ENCODE results near the gene RNF40. TPM values are rescaled to one million over a fixed set of nuclear protein-coding genes. Genes with fewer than 3 reads are reported as not detected.
A peak's percentile ranks its signal among the peaks of the same experiment; 100 is the strongest.

Gene RNF40
- total RNA-seq (2014; rRNA removed; shearing (Covaris generic); ENCODE audit: low replicate concordance) = 57.9 and 66.4 TPM in 2 replicates

GRCh38 chr16:30761928-30762902 lies at the start of gene RNF40, which contains the start of gene CFAP119:
RNF40 (plus strand) TSS chr16:30762322; CDS start chr16:30762546, 224 bp downstream.
CFAP119 (minus strand) TSS chr16:30762062; CDS start chr16:30761748, 314 bp downstream.
- H3K27ac ChIP-seq (ENCODE audit: low read length) = peak within 1 kb of the TSS; percentile 59
- H3K27me3 ChIP-seq (ENCODE audit: low read length) = no peaks in the 10 kb centered on the region
- peak within 1 kb of the TSS; percentile 89 for H3K4me2 ChIP-seq (ENCODE audit: low read depth, low read length, poor library complexity, severe bottlenecking)
- peak within 1 kb of the TSS; percentile 93; the same call in 1 of the 2 replicates for H2AFZ ChIP-seq (ENCODE audit: low read length)
- peaks cover 34% of the 10 kb centered on the region for H3K4me1 ChIP-seq (ENCODE audit: low read length)
- H3K4me3 ChIP-seq (ENCODE audit: low read length) = peak within 1 kb of the TSS; percentile 93
- peaks cover 22% of the 10 kb centered on the region; the same call in 1 of the 2 replicates for H3K36me3 ChIP-seq (ENCODE audit: insufficient read depth, low read length)
- peak; percentile 97 for DNase-seq
- H3K9me2 ChIP-seq (replicated peaks; ENCODE audit: insufficient read depth, low read length) = no peaks in the 10 kb centered on the region
- H3K9me3 ChIP-seq (ENCODE audit: low read length) = no peaks in the 10 kb centered on the region
- peaks cover 24% of the 10 kb centered on the region for H3K79me2 ChIP-seq (ENCODE audit: low read length)
- H3K9ac ChIP-seq (ENCODE audit: low read length) = peak within 1 kb of the TSS; percentile 84
- H4K20me1 ChIP-seq (ENCODE audit: insufficient read depth, low read depth, low read length) = no peaks in the 10 kb centered on the region

- Histone ChIP-seq H2AFZ (ENCODE audit: low read length) (no peak overlapping the region), H3K4me3 (ENCODE audit: low read length) (no peak overlapping the region), H3K27me3 (ENCODE audit: low read length) (no peaks in the 10 kb centered on the region), H3K9me2 (replicated peaks; ENCODE audit: insufficient read depth, low read length) (no peaks in the 10 kb centered on the region), H3K36me3 (ENCODE audit: insufficient read depth, low read length) (peaks cover 49% of the 10 kb centered on the region), H3K4me1 (ENCODE audit: low read length) (no peaks in the 10 kb centered on the region), H4K20me1 (ENCODE audit: insufficient read depth, low read depth, low read length) (peaks cover 15% of the 10 kb centered on the region; the same call in 1 of the 2 replicates), H3K9ac (ENCODE audit: low read length) (no peak overlapping the region), H3K4me2 (ENCODE audit: low read depth, low read length, poor library complexity, severe bottlenecking) (no peak overlapping the region), H3K79me2 (ENCODE audit: low read length) (peaks cover 32% of the 10 kb centered on the region), H3K9me3 (ENCODE audit: low read length) (no peaks in the 10 kb centered on the region), H3K27ac (ENCODE audit: low read length) (no peak overlapping the region)
- DNase-seq = no peak
These were observed 46.2 kb upstream of the RNF40 start for GRCh38 chr16:30715750-30716445.

GRCh38 chr16:30720086-30720485 lies 42.0 kb upstream of the RNF40 start:
- H3K79me2 ChIP-seq (ENCODE audit: low read length) = peaks cover 29% of the 10 kb centered on the region
- DNase-seq = no peak
- no peak overlapping the region for H3K27ac ChIP-seq (ENCODE audit: low read length)
- H3K27me3 ChIP-seq (ENCODE audit: low read length) = no peaks in the 10 kb centered on the region
- no peaks in the 10 kb centered on the region for H3K9me2 ChIP-seq (replicated peaks; ENCODE audit: insufficient read depth, low read length)
- no peak overlapping the region for H3K4me3 ChIP-seq (ENCODE audit: low read length)
- H3K4me1 ChIP-seq (ENCODE audit: low read length) = no peaks in the 10 kb centered on the region
- peaks cover 63% of the 10 kb centered on the region for H3K36me3 ChIP-seq (ENCODE audit: insufficient read depth, low read length)
- no peak overlapping the region for H3K9ac ChIP-seq (ENCODE audit: low read length)
- no peaks in the 10 kb centered on the region for H3K9me3 ChIP-seq (ENCODE audit: low read length)
- peaks cover 15% of the 10 kb centered on the region; the same call in 1 of the 2 replicates for H4K20me1 ChIP-seq (ENCODE audit: insufficient read depth, low read depth, low read length)
- H3K4me2 ChIP-seq (ENCODE audit: low read depth, low read length, poor library complexity, severe bottlenecking) = no peak overlapping the region
- H2AFZ ChIP-seq (ENCODE audit: low read length) = no peak overlapping the region

- H3K9me2 ChIP-seq (replicated peaks; ENCODE audit: insufficient read depth, low read length) = no peaks in the 10 kb centered on the region
- no peak overlapping the region for H2AFZ ChIP-seq (ENCODE audit: low read length)
- no peak overlapping the region for H3K4me2 ChIP-seq (ENCODE audit: low read depth, low read length, poor library complexity, severe bottlenecking)
- no peak overlapping the region for H3K9ac ChIP-seq (ENCODE audit: low read length)
- H4K20me1 ChIP-seq (ENCODE audit: insufficient read depth, low read depth, low read length) = peaks cover 15% of the 10 kb centered on the region; the same call in 1 of the 2 replicates
- peaks cover 65% of the 10 kb centered on the region for H3K36me3 ChIP-seq (ENCODE audit: insufficient read depth, low read length)
- no peak overlapping the region for H3K4me3 ChIP-seq (ENCODE audit: low read length)
- no peaks in the 10 kb centered on the region for H3K4me1 ChIP-seq (ENCODE audit: low read length)
- H3K27me3 ChIP-seq (ENCODE audit: low read length) = no peaks in the 10 kb centered on the region
- H3K79me2 ChIP-seq (ENCODE audit: low read length) = peaks cover 30% of the 10 kb centered on the region
- H3K27ac ChIP-seq (ENCODE audit: low read length) = no peak overlapping the region
- no peak for DNase-seq
- H3K9me3 ChIP-seq (ENCODE audit: low read length) = no peaks in the 10 kb centered on the region
These were observed 41.4 kb upstream of the RNF40 start for GRCh38 chr16:30720694-30721093.

- Histone ChIP-seq H3K9me2 (replicated peaks; ENCODE audit: insufficient read depth, low read length) (no peaks in the 10 kb centered on the region), H3K9me3 (ENCODE audit: low read length) (no peaks in the 10 kb centered on the region), H3K4me3 (ENCODE audit: low read length) (no peak overlapping the region), H4K20me1 (ENCODE audit: insufficient read depth, low read depth, low read length) (peaks cover 15% of the 10 kb centered on the region; the same call in 1 of the 2 replicates), H2AFZ (ENCODE audit: low read length) (no peak overlapping the region), H3K27me3 (ENCODE audit: low read length) (no peaks in the 10 kb centered on the region), H3K9ac (ENCODE audit: low read length) (no peak overlapping the region), H3K79me2 (ENCODE audit: low read length) (peaks cover 30% of the 10 kb centered on the region), H3K36me3 (ENCODE audit: insufficient read depth, low read length) (peaks cover 65% of the 10 kb centered on the region), H3K27ac (ENCODE audit: low read length) (no peak overlapping the region), H3K4me1 (ENCODE audit: low read length) (no peaks in the 10 kb centered on the region), H3K4me2 (ENCODE audit: low read depth, low read length, poor library complexity, severe bottlenecking) (no peak overlapping the region)
- DNase-seq = no peak
These were observed 41.0 kb upstream of the RNF40 start for GRCh38 chr16:30721167-30721566.

- H3K79me2 ChIP-seq (ENCODE audit: low read length) = peaks cover 28% of the 10 kb centered on the region
- H3K4me3 ChIP-seq (ENCODE audit: low read length) = no peak overlapping the region
- no peaks in the 10 kb centered on the region for H3K9me2 ChIP-seq (replicated peaks; ENCODE audit: insufficient read depth, low read length)
- no peaks in the 10 kb centered on the region for H3K9me3 ChIP-seq (ENCODE audit: low read length)
- H4K20me1 ChIP-seq (ENCODE audit: insufficient read depth, low read depth, low read length) = peaks cover 13% of the 10 kb centered on the region; the same call in 1 of the 2 replicates
- H3K4me1 ChIP-seq (ENCODE audit: low read length) = no peaks in the 10 kb centered on the region
- H3K27me3 ChIP-seq (ENCODE audit: low read length) = no peaks in the 10 kb centered on the region
- no peak for DNase-seq
- H3K4me2 ChIP-seq (ENCODE audit: low read depth, low read length, poor library complexity, severe bottlenecking) = no peak overlapping the region
- peaks cover 63% of the 10 kb centered on the region for H3K36me3 ChIP-seq (ENCODE audit: insufficient read depth, low read length)
- no peak overlapping the region for H3K9ac ChIP-seq (ENCODE audit: low read length)
- H3K27ac ChIP-seq (ENCODE audit: low read length) = no peak overlapping the region
- H2AFZ ChIP-seq (ENCODE audit: low read length) = no peak overlapping the region
These were observed 40.5 kb upstream of the RNF40 start for GRCh38 chr16:30721606-30722005.

GRCh38 chr16:30722443-30722842 lies 39.7 kb upstream of the RNF40 start:
- Histone ChIP-seq H3K9ac (ENCODE audit: low read length) (no peak overlapping the region), H3K9me3 (ENCODE audit: low read length) (no peaks in the 10 kb centered on the region), H3K27ac (ENCODE audit: low read length) (no peak overlapping the region), H3K4me3 (ENCODE audit: low read length) (no peak overlapping the region), H3K27me3 (ENCODE audit: low read length) (no peaks in the 10 kb centered on the region), H3K36me3 (ENCODE audit: insufficient read depth, low read length) (peaks cover 60% of the 10 kb centered on the region), H3K9me2 (replicated peaks; ENCODE audit: insufficient read depth, low read length) (no peaks in the 10 kb centered on the region), H3K4me1 (ENCODE audit: low read length) (no peaks in the 10 kb centered on the region), H3K79me2 (ENCODE audit: low read length) (peaks cover 20% of the 10 kb centered on the region), H4K20me1 (ENCODE audit: insufficient read depth, low read depth, low read length) (0 out of 2 replicates have a peak, but pooled peaks cover 6% of the 10 kb centered on the region), H3K4me2 (ENCODE audit: low read depth, low read length, poor library complexity, severe bottlenecking) (no peak overlapping the region), H2AFZ (ENCODE audit: low read length) (no peak overlapping the region)
- DNase-seq = no peak

GRCh38 chr16:30722916-30723315 lies 39.2 kb upstream of the RNF40 start:
- no peaks in the 10 kb centered on the region for H3K9me2 ChIP-seq (replicated peaks; ENCODE audit: insufficient read depth, low read length)
- no peaks in the 10 kb centered on the region for H3K4me1 ChIP-seq (ENCODE audit: low read length)
- H3K27ac ChIP-seq (ENCODE audit: low read length) = no peak overlapping the region
- H3K27me3 ChIP-seq (ENCODE audit: low read length) = no peaks in the 10 kb centered on the region
- H4K20me1 ChIP-seq (ENCODE audit: insufficient read depth, low read depth, low read length) = 0 out of 2 replicates have a peak, but pooled peaks cover 7% of the 10 kb centered on the region
- H2AFZ ChIP-seq (ENCODE audit: low read length) = no peak overlapping the region
- DNase-seq = no peak
- peaks cover 20% of the 10 kb centered on the region for H3K79me2 ChIP-seq (ENCODE audit: low read length)
- H3K4me2 ChIP-seq (ENCODE audit: low read depth, low read length, poor library complexity, severe bottlenecking) = no peak overlapping the region
- H3K9ac ChIP-seq (ENCODE audit: low read length) = no peak overlapping the region
- no peaks in the 10 kb centered on the region for H3K9me3 ChIP-seq (ENCODE audit: low read length)
- H3K36me3 ChIP-seq (ENCODE audit: insufficient read depth, low read length) = peaks cover 60% of the 10 kb centered on the region
- no peak overlapping the region for H3K4me3 ChIP-seq (ENCODE audit: low read length)
